HG02970 (cell line): ENCODE results near the gene NCAPD3.

ENCODE experiments used
- ATAC-seq: cut with Tn5 transposase; IDR thresholded peaks from one replicate; pipeline ENCODE4 v1.9.1; 2021; ENCODE audit warnings: mild to moderate bottlenecking, moderate library complexity, moderate number of reproducible peaks; ENCODE audit not compliant: unreplicated experiment, low FRiP score

NCAPD3 gene

GRCh38 chr11:134254433-134255183 lies 30.8 kb upstream of the NCAPD3 start:
- ATAC-seq = no peak

GRCh38 chr11:134253188-134253993 lies 29.6 kb upstream of the NCAPD3 start, which contains the start of the genes ACAD8 and THYN1:
Gene ACAD8 (plus strand): TSS chr11:134253568. CDS start chr11:134253601, 33 bp downstream.
Gene THYN1 (minus strand): TSS chr11:134253352. CDS start chr11:134252882, 470 bp downstream.
- ATAC-seq = peak; percentile 99

- peak; percentile 13 for ATAC-seq
These were observed 28.8 kb upstream of the NCAPD3 start for GRCh38 chr11:134252346-134253187.

GRCh38 chr11:134250675-134251074 lies 26.9 kb upstream of the NCAPD3 start:
- no peak for ATAC-seq

GRCh38 chr11:134250246-134250645 lies 26.5 kb upstream of the NCAPD3 start:
- ATAC-seq = no peak

- ATAC-seq = no peak
These were observed 25.2 kb upstream of the NCAPD3 start for GRCh38 chr11:134248910-134249480.

GRCh38 chr11:134246678-134247077 lies 22.9 kb upstream of the NCAPD3 start:
- ATAC-seq = no peak

GRCh38 chr11:134246100-134246499 lies 22.3 kb upstream of the NCAPD3 start:
- no peak for ATAC-seq

- ATAC-seq = no peak
These were observed 21.7 kb upstream of the NCAPD3 start for GRCh38 chr11:134245434-134245833.

GRCh38 chr11:134244593-134244992 lies 20.8 kb upstream of the NCAPD3 start:
- ATAC-seq = no peak

- ATAC-seq = no peak
These were observed 20.1 kb upstream of the NCAPD3 start for GRCh38 chr11:134243913-134244312.

- ATAC-seq = no peak
These were observed 18.6 kb upstream of the NCAPD3 start for GRCh38 chr11:134242376-134242775.

GRCh38 chr11:134240592-134240991 lies 16.8 kb upstream of the NCAPD3 start:
- no peak for ATAC-seq

- ATAC-seq = no peak
These were observed 15.2 kb upstream of the NCAPD3 start for GRCh38 chr11:134238956-134239355.

- ATAC-seq = no peak
These were observed 13.8 kb upstream of the NCAPD3 start for GRCh38 chr11:134237557-134237922.

GRCh38 chr11:134236834-134237556 lies 13.2 kb upstream of the NCAPD3 start:
- no peak for ATAC-seq

GRCh38 chr11:134235399-134235798 lies 11.6 kb upstream of the NCAPD3 start:
- no peak for ATAC-seq

GRCh38 chr11:134233729-134234179 lies 10.0 kb upstream of the NCAPD3 start:
- no peak for ATAC-seq

- no peak for ATAC-seq
These were observed 8.3 kb upstream of the NCAPD3 start for GRCh38 chr11:134231958-134232659.
